ENCODE data around the gene ASAP3.

DNA sequence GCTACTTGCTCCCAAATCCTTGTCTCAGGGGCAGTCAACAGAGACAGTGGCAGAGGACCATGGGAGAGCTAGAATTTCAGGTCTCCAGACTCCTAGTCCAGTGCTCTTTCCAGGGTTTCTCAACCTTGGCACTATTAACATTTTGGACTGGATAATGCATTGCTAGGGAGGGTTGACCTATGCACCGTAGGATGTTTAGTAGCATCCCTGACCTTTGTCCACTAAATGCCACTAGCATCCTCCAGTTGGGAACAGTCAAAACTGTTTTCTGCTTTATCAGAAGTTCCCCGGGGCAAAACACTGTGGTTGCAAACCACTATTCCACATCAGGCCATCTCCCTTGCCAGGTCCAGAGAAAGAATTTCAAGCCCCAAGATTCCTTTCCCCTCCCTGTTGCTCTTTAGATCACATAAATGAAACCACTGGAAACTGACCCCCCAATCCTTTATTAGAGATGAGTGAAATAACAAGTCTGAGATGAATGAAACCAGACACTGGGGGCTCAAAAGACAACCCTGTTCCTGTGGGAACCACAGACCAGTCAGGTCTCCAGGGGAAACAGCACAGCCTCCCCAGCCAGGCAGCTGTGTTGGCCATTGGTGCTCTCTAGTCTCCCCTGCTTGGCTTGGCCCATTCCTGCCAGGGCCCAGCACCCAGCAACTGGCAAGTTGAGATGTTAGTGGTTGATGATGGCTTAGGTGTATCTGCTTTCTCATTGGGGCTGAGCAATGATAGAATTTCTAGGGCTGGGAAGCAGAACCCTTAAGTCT lies 55.7 kb downstream of the ASAP3 start:
- no peak for TF ChIP-seq POLR2A (IDR thresholded peaks at IDR 0.05)
- TF ChIP-seq, protein P1, sequence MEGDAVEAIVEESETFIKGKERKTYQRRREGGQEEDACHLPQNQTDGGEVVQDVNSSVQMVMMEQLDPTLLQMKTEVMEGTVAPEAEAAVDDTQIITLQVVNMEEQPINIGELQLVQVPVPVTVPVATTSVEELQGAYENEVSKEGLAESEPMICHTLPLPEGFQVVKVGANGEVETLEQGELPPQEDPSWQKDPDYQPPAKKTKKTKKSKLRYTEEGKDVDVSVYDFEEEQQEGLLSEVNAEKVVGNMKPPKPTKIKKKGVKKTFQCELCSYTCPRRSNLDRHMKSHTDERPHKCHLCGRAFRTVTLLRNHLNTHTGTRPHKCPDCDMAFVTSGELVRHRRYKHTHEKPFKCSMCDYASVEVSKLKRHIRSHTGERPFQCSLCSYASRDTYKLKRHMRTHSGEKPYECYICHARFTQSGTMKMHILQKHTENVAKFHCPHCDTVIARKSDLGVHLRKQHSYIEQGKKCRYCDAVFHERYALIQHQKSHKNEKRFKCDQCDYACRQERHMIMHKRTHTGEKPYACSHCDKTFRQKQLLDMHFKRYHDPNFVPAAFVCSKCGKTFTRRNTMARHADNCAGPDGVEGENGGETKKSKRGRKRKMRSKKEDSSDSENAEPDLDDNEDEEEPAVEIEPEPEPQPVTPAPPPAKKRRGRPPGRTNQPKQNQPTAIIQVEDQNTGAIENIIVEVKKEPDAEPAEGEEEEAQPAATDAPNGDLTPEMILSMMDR (IDR thresholded peaks at IDR 0.05) = no peak
- no peak for TF ChIP-seq EP300 (IDR thresholded peaks at IDR 0.05)

Data from upper lobe of left lung (tissue), 4 donors.